Keratinocyte (primary cell): ENCODE data around the gene ADD2.

Experiments
- EZH2 ChIP-seq: IDR thresholded peaks from one replicate; pipeline ENCODE4 v1.6.1; 2012; ENCODE audit warnings: inconsistent platforms, mild to moderate bottlenecking, low read length, moderate library complexity
- TF ChIP-seq, protein P1 (sequence below), 3 experiments: IDR thresholded peaks in 1 of 3; conservative IDR thresholded peaks in 1 of 3; optimal IDR thresholded peaks in 1 of 3; 2 replicates in 2 of 3; 3 replicates in 1 of 3; pipeline versions ENCODE3 to v1.5.1; 2011; ENCODE audit warnings: low read length in 3 of 3, mild to moderate bottlenecking in 3 of 3, moderate library complexity in 2 of 3, control low read depth in 1 of 3, inconsistent platforms in 1 of 3; ENCODE audit not compliant: insufficient read depth in 2 of 3; ENCODE audit errors: extremely low read depth in 1 of 3

DNA sequence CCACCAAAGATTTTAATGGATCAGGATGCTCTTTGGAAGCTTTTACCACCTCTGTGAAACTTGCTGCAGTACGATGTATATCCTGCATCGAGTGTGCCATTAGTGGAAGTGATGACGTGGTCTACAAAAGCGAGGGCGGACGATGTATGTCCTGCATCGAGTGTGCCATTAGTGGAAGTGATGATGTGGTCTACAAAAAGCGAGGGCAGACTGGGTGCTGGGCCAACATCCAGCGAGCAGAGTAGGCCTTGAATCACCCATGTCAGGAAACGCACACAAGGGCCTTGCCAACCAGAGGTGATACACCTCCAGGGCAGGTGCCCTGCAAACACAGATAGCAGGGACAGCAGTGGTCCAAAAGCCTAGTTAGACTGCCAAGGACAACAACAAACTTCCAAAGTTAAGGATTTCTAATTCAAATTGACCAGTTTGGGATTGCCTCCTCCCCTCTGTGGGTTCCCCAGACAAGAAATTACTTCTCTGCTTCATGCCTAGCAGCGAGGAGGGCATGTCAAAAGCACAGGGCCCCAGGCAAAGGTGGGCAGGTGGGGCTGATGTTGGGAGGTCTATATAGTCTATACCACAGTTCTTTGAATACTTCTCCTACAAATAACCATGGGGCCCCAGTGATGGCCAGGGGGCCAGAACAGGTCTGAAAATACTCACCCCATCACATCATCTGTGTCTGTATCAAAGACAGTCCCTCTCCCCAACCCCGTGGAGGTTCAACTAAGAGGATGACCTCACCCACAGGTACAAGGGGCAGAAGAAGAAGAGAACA, 70.2 kb downstream of the ADD2 start:
- TF ChIP-seq, protein P1, sequence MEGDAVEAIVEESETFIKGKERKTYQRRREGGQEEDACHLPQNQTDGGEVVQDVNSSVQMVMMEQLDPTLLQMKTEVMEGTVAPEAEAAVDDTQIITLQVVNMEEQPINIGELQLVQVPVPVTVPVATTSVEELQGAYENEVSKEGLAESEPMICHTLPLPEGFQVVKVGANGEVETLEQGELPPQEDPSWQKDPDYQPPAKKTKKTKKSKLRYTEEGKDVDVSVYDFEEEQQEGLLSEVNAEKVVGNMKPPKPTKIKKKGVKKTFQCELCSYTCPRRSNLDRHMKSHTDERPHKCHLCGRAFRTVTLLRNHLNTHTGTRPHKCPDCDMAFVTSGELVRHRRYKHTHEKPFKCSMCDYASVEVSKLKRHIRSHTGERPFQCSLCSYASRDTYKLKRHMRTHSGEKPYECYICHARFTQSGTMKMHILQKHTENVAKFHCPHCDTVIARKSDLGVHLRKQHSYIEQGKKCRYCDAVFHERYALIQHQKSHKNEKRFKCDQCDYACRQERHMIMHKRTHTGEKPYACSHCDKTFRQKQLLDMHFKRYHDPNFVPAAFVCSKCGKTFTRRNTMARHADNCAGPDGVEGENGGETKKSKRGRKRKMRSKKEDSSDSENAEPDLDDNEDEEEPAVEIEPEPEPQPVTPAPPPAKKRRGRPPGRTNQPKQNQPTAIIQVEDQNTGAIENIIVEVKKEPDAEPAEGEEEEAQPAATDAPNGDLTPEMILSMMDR (optimal IDR thresholded peaks at IDR 0.05 in 1 of 3, IDR thresholded peaks at IDR 0.05 in 1 of 3, conservative IDR thresholded peaks at IDR 0.05 in 1 of 3; ENCODE audit: extremely low read depth in 1 of 3, insufficient read depth in 2 of 3, low read length in 3 of 3), result no peak
- no peak for TF ChIP-seq EZH2
